Measurements from ENCODE around the gene ST6GALNAC1. TPM values are rescaled to one million over a fixed set of nuclear protein-coding genes. Genes with fewer than 3 reads are reported as not detected.

The ST6GALNAC1 gene
- total and polyA plus RNA-seq, 2 donors (not counting 3 experiments of a cell fraction or from before 2014, with no cell fraction given), result 0.19 to 0.55 TPM

GRCh38 chr17:76626442-76626841 lies 17.1 kb downstream of the ST6GALNAC1 start:
- no peaks in the 10 kb centered on the region for H3K9me3 ChIP-seq (replicated peaks; ENCODE audit: control insufficient read depth, insufficient read depth, low read length)
- ChIA-PET POLR2A (no interaction called here), CTCF (interaction anchor here (0.8 to 4.1 kb wide), 2 partner anchors 67 to 100 kb away, joined by 3 to 121 read pairs; partner anchors contain the start of genes JMJD6 and METTL23)
- H3K4me2 ChIP-seq (ENCODE audit: insufficient read depth, low read length), result no peak overlapping the region
- H3K27ac ChIP-seq (ENCODE audit: insufficient read depth, low read depth, low read length), result no peak overlapping the region
- no peak overlapping the region for H2AFZ ChIP-seq (ENCODE audit: low read depth, low read length)
- H4K20me1 ChIP-seq (replicated peaks; ENCODE audit: control insufficient read depth, extremely low read depth, insufficient read depth, low read length), result no peaks in the 10 kb centered on the region
- peaks cover 10% of the 10 kb centered on the region for H3K4me1 ChIP-seq (ENCODE audit: control insufficient read depth, extremely low read depth, insufficient read depth, low read length)
- BruUV-seq (replicated peaks), result no TSS peak
- TF ChIP-seq CTCF (IDR thresholded peaks at IDR 0.05; ENCODE audit: extremely low read depth in 1 of 2, insufficient read depth in 1 of 2, low read depth in 1 of 2, low read length in 2 of 2), result no peak
- no peak for TF ChIP-seq POLR2AphosphoS5 (IDR thresholded peaks at IDR 0.05; ENCODE audit: insufficient read depth, low read depth, low read length)
- TF ChIP-seq FOS (IDR thresholded peaks at IDR 0.05; ENCODE audit: borderline replicate concordance, insufficient read depth, low read length), result no peak
- TF ChIP-seq POLR2A (IDR thresholded peaks at IDR 0.05; ENCODE audit: low read depth, low read length), result no peak
- no peak for TF ChIP-seq GATA2 (IDR thresholded peaks at IDR 0.05; ENCODE audit: insufficient read depth, insufficient read length, low read depth, low read length)
- FAIRE-seq (no peak), DNase-seq (ENCODE audit: low read depth, low spot score) (no peak)
- H3K36me3 ChIP-seq (ENCODE audit: control insufficient read depth in 2 of 2, extremely low read depth in 1 of 2, insufficient read depth in 2 of 2, low read length in 2 of 2), result no peaks in the 10 kb centered on the region
- H3K79me2 ChIP-seq (ENCODE audit: control insufficient read depth, insufficient read depth, low read length), result no peaks in the 10 kb centered on the region
- no peaks in the 10 kb centered on the region for H3K9me1 ChIP-seq (replicated peaks; ENCODE audit: control insufficient read depth, extremely low read depth, insufficient read depth, low read length)
- no peak overlapping the region for H3K9ac ChIP-seq (replicated peaks; ENCODE audit: extremely low read depth, insufficient read depth, low read length)
- intact Hi-C loops (cut with micrococcal nuclease), result no loop called here
- H3K27me3 ChIP-seq (ENCODE audit: control insufficient read depth in 2 of 2, insufficient read depth in 2 of 2, low read length in 2 of 2), result peaks cover 0 to 2% of the 10 kb centered on the region in 2 experiments
- no peak overlapping the region for H3K4me3 ChIP-seq (replicated peaks in 1 of 3; ENCODE audit: insufficient read depth in 1 of 3, low read depth in 1 of 3, low read length in 3 of 3)
- dilution Hi-C loops (cut with MboI; ENCODE audit: extremely low pct_ligation_motif_present, low sequenced_read_pairs), result no loop called here

DNA sequence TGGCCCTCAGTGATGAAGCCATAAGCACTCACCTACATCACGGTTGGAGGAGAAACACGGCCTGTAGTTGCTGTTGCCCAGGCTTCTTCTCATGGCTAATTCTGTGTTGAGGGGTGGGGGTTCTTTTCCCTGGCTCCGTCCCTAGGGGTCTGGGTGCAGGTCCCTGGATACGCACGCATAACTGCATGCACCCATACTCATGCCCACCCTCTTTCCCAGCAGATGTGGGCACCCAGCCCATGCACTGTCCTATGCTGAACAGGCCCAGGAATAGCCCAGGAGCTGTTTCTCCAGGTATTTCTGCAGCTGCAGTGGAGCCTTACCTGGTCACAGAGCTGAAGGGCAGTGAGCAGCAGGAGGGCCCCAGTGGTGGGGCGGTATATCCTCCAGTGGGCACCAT lies 18.1 kb downstream of the ST6GALNAC1 start:
- TF ChIP-seq GATA2 (IDR thresholded peaks at IDR 0.05; ENCODE audit: insufficient read depth, insufficient read length, low read depth, low read length) (no peak), POLR2A (IDR thresholded peaks at IDR 0.05; ENCODE audit: low read depth, low read length) (no peak), EZH2 (IDR thresholded peaks at IDR 0.05; ENCODE audit: borderline replicate concordance, low read depth, low read length, severe bottlenecking) (no peak), CTCF (IDR thresholded peaks at IDR 0.05; ENCODE audit: extremely low read depth in 1 of 2, insufficient read depth in 1 of 2, low read depth in 1 of 2, low read length in 2 of 2) (no peak), MYC (IDR thresholded peaks at IDR 0.05; ENCODE audit: low read depth, low read length) (no peak), MAX (IDR thresholded peaks at IDR 0.05; ENCODE audit: insufficient read depth, insufficient read length) (no peak), POLR2AphosphoS5 (IDR thresholded peaks at IDR 0.05; ENCODE audit: insufficient read depth, low read depth, low read length) (no peak), JUN (IDR thresholded peaks at IDR 0.05; ENCODE audit: borderline replicate concordance, insufficient read depth, insufficient read length, low read depth) (no peak), FOS (IDR thresholded peaks at IDR 0.05; ENCODE audit: borderline replicate concordance, insufficient read depth, low read length) (no peak)
- POLR2A ChIA-PET, result no interaction called here
- Histone ChIP-seq H3K27ac (ENCODE audit: insufficient read depth, low read depth, low read length) (no peak overlapping the region), H3K4me1 (ENCODE audit: control insufficient read depth, extremely low read depth, insufficient read depth, low read length) (peaks cover 10% of the 10 kb centered on the region), H2AFZ (ENCODE audit: low read depth, low read length) (no peak overlapping the region), H3K4me2 (ENCODE audit: insufficient read depth, low read length) (no peak overlapping the region), H3K9ac (replicated peaks; ENCODE audit: extremely low read depth, insufficient read depth, low read length) (no peak overlapping the region), H3K79me2 (ENCODE audit: control insufficient read depth, insufficient read depth, low read length) (no peaks in the 10 kb centered on the region), H3K9me3 (replicated peaks; ENCODE audit: control insufficient read depth, insufficient read depth, low read length) (no peaks in the 10 kb centered on the region), H3K4me3 (replicated peaks in 1 of 3; ENCODE audit: insufficient read depth in 1 of 3, low read depth in 1 of 3, low read length in 3 of 3) (no peak overlapping the region), H3K27me3 (ENCODE audit: control insufficient read depth in 2 of 2, insufficient read depth in 2 of 2, low read length in 2 of 2) (peaks cover 0 to 2% of the 10 kb centered on the region in 2 experiments), H4K20me1 (replicated peaks; ENCODE audit: control insufficient read depth, extremely low read depth, insufficient read depth, low read length) (no peaks in the 10 kb centered on the region), H3K9me1 (replicated peaks; ENCODE audit: control insufficient read depth, extremely low read depth, insufficient read depth, low read length) (no peaks in the 10 kb centered on the region), H3K36me3 (ENCODE audit: control insufficient read depth in 2 of 2, extremely low read depth in 1 of 2, insufficient read depth in 2 of 2, low read length in 2 of 2) (no peaks in the 10 kb centered on the region)
- dilution Hi-C loops (cut with MboI; ENCODE audit: extremely low pct_ligation_motif_present, low sequenced_read_pairs) (no loop called here), intact Hi-C loops (cut with micrococcal nuclease) (no loop called here)
- BruUV-seq (replicated peaks), result no TSS peak
- FAIRE-seq (no peak), DNase-seq (ENCODE audit: low read depth, low spot score) (no peak)
- CTCF ChIA-PET, result interaction anchor here (0.8 to 4.5 kb wide), 20 partner anchors 9 to 118 kb away, joined by 3 to 121 read pairs (median 16); partner anchors contain the start of gene CYGB

All from endothelial cell of umbilical vein (primary cell).